HG03175 (cell line): ENCODE measurements around the gene AHNAK2.
"Not testable (repeated sequence)": the region's sequence is repeated elsewhere in the genome, so short reads cannot be mapped to it uniquely, and the experiment has no call there.

Experiments
- ATAC-seq: cut with Tn5 transposase; IDR thresholded peaks from one replicate; pipeline ENCODE4 v1.9.1; 2021; ENCODE audit warnings: mild to moderate bottlenecking, moderate library complexity; ENCODE audit not compliant: unreplicated experiment

AHNAK2 gene

GRCh38 chr14:104929268-104930230, 48.6 kb downstream of the AHNAK2 start:
- ATAC-seq: no peak

- no peak for ATAC-seq
Measured at GRCh38 chr14:104928391-104929133, 49.6 kb downstream of the AHNAK2 start.

GRCh38 chr14:104927901-104928300, 50.3 kb downstream of the AHNAK2 start:
- no peak for ATAC-seq

GRCh38 chr14:104927432-104927816, 50.8 kb downstream of the AHNAK2 start:
- no peak for ATAC-seq

- peak; percentile 84 for ATAC-seq
Measured at GRCh38 chr14:104926619-104927431, 51.3 kb downstream of the AHNAK2 start.

GRCh38 chr14:104925855-104926609, 52.1 kb downstream of the AHNAK2 start:
- ATAC-seq: no peak

- no peak for ATAC-seq
Measured at GRCh38 chr14:104925214-104925854, 52.8 kb downstream of the AHNAK2 start.

- no peak for ATAC-seq
Measured at GRCh38 chr14:104924421-104925213, 53.6 kb downstream of the AHNAK2 start, which contains the start of gene PLD4. TSS of gene PLD4 (plus strand) at chr14:104924879. CDS start at chr14:104927141, 2,262 bp downstream.

- no peak for ATAC-seq
Measured at GRCh38 chr14:104923640-104924420, 54.3 kb downstream of the AHNAK2 start.

- no peak for ATAC-seq
Measured at GRCh38 chr14:104919993-104920315, 58.2 kb downstream of the AHNAK2 start.

GRCh38 chr14:104919152-104919992, 58.8 kb downstream of the AHNAK2 start:
- not testable (repeated sequence) for ATAC-seq

- ATAC-seq: no peak
Measured at GRCh38 chr14:104917993-104918392, 60.2 kb downstream of the AHNAK2 start.

- ATAC-seq: no peak
Measured at GRCh38 chr14:104917116-104917515, 61.1 kb downstream of the AHNAK2 start.

- no peak for ATAC-seq
Measured at GRCh38 chr14:104913435-104913834, 64.7 kb downstream of the AHNAK2 start.

- no peak for ATAC-seq
Measured at GRCh38 chr14:104912053-104912452, 66.1 kb downstream of the AHNAK2 start.

GRCh38 chr14:104908303-104908702, 69.9 kb downstream of the AHNAK2 start:
- ATAC-seq: no peak

GRCh38 chr14:104905579-104905933, 72.6 kb downstream of the AHNAK2 start:
- ATAC-seq: not testable (repeated sequence)
